Neutrophil (primary cell): Measurements from ENCODE around the gene BTBD9.

Experiments used
- H3K27ac ChIP-seq: fragments of 200-600 bp; sonication (generic); 2 replicates; pipeline ENCODE4 v1.5.1; 2016; ENCODE audit warnings: mild to moderate bottlenecking, moderate library complexity
- H3K27me3 ChIP-seq: fragments of 200-600 bp; sonication (generic); 2 replicates; pipeline ENCODE4 v1.6.0; 2016; ENCODE audit warnings: mild to moderate bottlenecking
- H3K36me3 ChIP-seq: fragments of 200-600 bp; sonication (generic); 2 replicates; pipeline ENCODE4 v1.5.1; 2017
- H3K4me1 ChIP-seq, 2 experiments: fragments of 200-600 bp in 1 of 2; sonication (generic) in 1 of 2; 1 replicate in 1 of 2; 2 replicates in 1 of 2; pipeline versions ENCODE4 v1.5.1 to v1.6.1; 2013 to 2016; ENCODE audit warnings: low read depth in 1 of 2, low read length in 1 of 2, mild to moderate bottlenecking in 1 of 2, moderate library complexity in 1 of 2; ENCODE audit not compliant: control insufficient read depth in 1 of 2, insufficient read depth in 1 of 2
- H3K4me3 ChIP-seq, 2 experiments: fragments of 200-600 bp in 1 of 2; sonication (generic) in 1 of 2; 1 replicate in 1 of 2; 2 replicates in 1 of 2; pipeline ENCODE4 v1.5.1; 2013 to 2016; ENCODE audit warnings: low read depth in 1 of 2, low read length in 1 of 2, mild to moderate bottlenecking in 1 of 2, moderate library complexity in 1 of 2
- H3K9me3 ChIP-seq: fragments of 200-600 bp; sonication (generic); 2 replicates; pipeline ENCODE4 v1.5.1; 2016
- CTCF ChIP-seq: fragments of 200-600 bp; sonication (generic); IDR thresholded peaks from 2 replicates; pipeline ENCODE4 v1.5.1; 2016; ENCODE audit warnings: antibody characterized with exemption

The BTBD9 gene

GRCh38 chr6:38269461-38270172, 370.1 kb downstream of the BTBD9 start:
- H3K4me1 ChIP-seq: no peaks in the 10 kb centered on the region
- no peaks in the 10 kb centered on the region for H3K36me3 ChIP-seq
- no peaks in the 10 kb centered on the region for H3K9me3 ChIP-seq
- H3K27ac ChIP-seq: no peak overlapping the region
- TF ChIP-seq CTCF: no peak
- no peak overlapping the region for H3K4me3 ChIP-seq
- no peaks in the 10 kb centered on the region for H3K27me3 ChIP-seq

- H3K27me3 ChIP-seq: no peaks in the 10 kb centered on the region
Observed at GRCh38 chr6:38268342-38268741, 371.4 kb downstream of the BTBD9 start.

GRCh38 chr6:38266921-38267354, 372.8 kb downstream of the BTBD9 start:
- Histone ChIP-seq H3K4me3 (no peak overlapping the region), H3K4me1 (no peaks in the 10 kb centered on the region), H3K27ac (no peak overlapping the region), H3K27me3 (no peaks in the 10 kb centered on the region), H3K9me3 (no peaks in the 10 kb centered on the region), H3K36me3 (no peaks in the 10 kb centered on the region)
- TF ChIP-seq CTCF: no peak

More at GRCh38 chr6:38268342-38268741, 371.4 kb downstream of the BTBD9 start:
- no peak for TF ChIP-seq CTCF
- Histone ChIP-seq H3K36me3 (no peaks in the 10 kb centered on the region), H3K4me1 (no peaks in the 10 kb centered on the region), H3K27ac (no peak overlapping the region), H3K4me3 (no peak overlapping the region), H3K9me3 (no peaks in the 10 kb centered on the region)

- no peak overlapping the region for H3K4me3 ChIP-seq
- no peaks in the 10 kb centered on the region for H3K36me3 ChIP-seq
- H3K9me3 ChIP-seq: no peaks in the 10 kb centered on the region
- no peaks in the 10 kb centered on the region for H3K27me3 ChIP-seq
- H3K27ac ChIP-seq: no peak overlapping the region
- no peak for TF ChIP-seq CTCF
- no peaks in the 10 kb centered on the region for H3K4me1 ChIP-seq
Observed at GRCh38 chr6:38264605-38265004, 375.1 kb downstream of the BTBD9 start.

- no peaks in the 10 kb centered on the region for H3K4me1 ChIP-seq
- peaks cover 6% of the 10 kb centered on the region for H3K36me3 ChIP-seq
- no peak for TF ChIP-seq CTCF
- H3K27me3 ChIP-seq: no peaks in the 10 kb centered on the region
- H3K27ac ChIP-seq: no peak overlapping the region
- no peaks in the 10 kb centered on the region for H3K9me3 ChIP-seq
- no peak overlapping the region for H3K4me3 ChIP-seq
Observed at GRCh38 chr6:38262609-38263008, 377.1 kb downstream of the BTBD9 start.
